Cardiac septum (tissue), 1 donor: ENCODE measurements around the gene SGCB. TPM values are rescaled to one million over a fixed set of nuclear protein-coding genes. Genes with fewer than 3 reads are reported as not detected.
A peak's percentile ranks its signal among the peaks of the same experiment; 100 is the strongest.
"Not testable (repeated sequence)": the region's sequence is repeated elsewhere in the genome, so short reads cannot be mapped to it uniquely, and the experiment has no call there.

Experiments used
- DNase-seq: peaks from one replicate; pipeline ENCODE4 v3.0.0-alpha.2; 2020; ENCODE audit warnings: low spot score
- intact Hi-C: fragments of 100-400 bp; cut with DNase I; formaldehyde crosslinking; loops from one replicate; pipeline ENCODE4 v1.14.0; 2022
- long read RNA-seq: library from polyadenylated mRNA; unstranded; transcript quantifications from one replicate; pipeline ENCODE4 v2.0.0, GENCODE V29; 2021
- total RNA-seq: library from RNA; stranded (reverse); fragmentation: NEBNext Ultra II Directional; extraction: Animal tissue kit (Norgen Biotek cat#: 25700); gene quantifications from one replicate; pipeline ENCODE4 v1.2.1, GENCODE V29; 2021
- donor health status: DM: no; HTN: no; CAD: no.

SGCB gene
- 92.1 TPM for total RNA-seq
- long read RNA-seq, full-length matches to known transcripts: 277 of 322 reads
- long read RNA-seq, partial matches to known transcripts: 8 of 322 reads
- long read RNA-seq, other reads (novel, unspliced or antisense): 37 of 322 reads

GRCh38 chr4:52038103-52038912 is at the start of gene SGCB:
Gene SGCB, minus strand, starts transcription at chr4:52038299. Its CDS starts 40 bp downstream, at chr4:52038259.
- intact Hi-C loops: loop anchor here (5.0 kb wide), 1 partner anchor 196 kb away; the partner anchor contains the start of gene DCUN1D4
- peak; percentile 87 for DNase-seq

- DNase-seq, intact Hi-C loops: not testable (repeated sequence)
These were observed 48.3 kb upstream of the SGCB start for GRCh38 chr4:52086425-52086824.

GRCh38 chr4:52081216-52081615 is 43.1 kb upstream of the SGCB start:
- intact Hi-C loops: no loop called here
- no peak for DNase-seq

GRCh38 chr4:52079659-52080058 is 41.6 kb upstream of the SGCB start:
- intact Hi-C loops: no loop called here
- DNase-seq: no peak

GRCh38 chr4:52076731-52077130 is 38.6 kb upstream of the SGCB start:
- intact Hi-C loops: no loop called here
- no peak for DNase-seq

- no peak for DNase-seq
- intact Hi-C loops: no loop called here
These were observed 33.9 kb upstream of the SGCB start for GRCh38 chr4:52071791-52072546.

- no peak for DNase-seq
- intact Hi-C loops: no loop called here
These were observed 31.5 kb upstream of the SGCB start for GRCh38 chr4:52069571-52069970.

- no peak for DNase-seq
- intact Hi-C loops: no loop called here
These were observed 21.3 kb upstream of the SGCB start for GRCh38 chr4:52059372-52059771.

- intact Hi-C loops: no loop called here
- no peak for DNase-seq
These were observed 20.2 kb upstream of the SGCB start for GRCh38 chr4:52058275-52058674.

- intact Hi-C loops: no loop called here
- DNase-seq: no peak
These were observed 19.1 kb upstream of the SGCB start for GRCh38 chr4:52057196-52057595.

GRCh38 chr4:52054254-52054653 is 16.2 kb upstream of the SGCB start:
- DNase-seq: no peak
- intact Hi-C loops: no loop called here

- intact Hi-C loops: no loop called here
- DNase-seq: no peak
These were observed 14.3 kb upstream of the SGCB start for GRCh38 chr4:52052475-52052780.

GRCh38 chr4:52051615-52052474 is 13.7 kb upstream of the SGCB start:
- intact Hi-C loops: no loop called here
- no peak for DNase-seq

- intact Hi-C loops: no loop called here
- no peak for DNase-seq
These were observed 13.1 kb upstream of the SGCB start, which contains the start of gene SPATA18 for GRCh38 chr4:52051213-52051614. Gene SPATA18, plus strand, starts transcription at chr4:52051304. Its CDS starts 401 bp downstream, at chr4:52051705.

GRCh38 chr4:52049266-52049665 is 11.2 kb upstream of the SGCB start:
- intact Hi-C loops: no loop called here

GRCh38 chr4:52045028-52045427 is 6.9 kb upstream of the SGCB start:
- DNase-seq: no peak
- intact Hi-C loops: no loop called here

More at GRCh38 chr4:52049266-52049665, 11.2 kb upstream of the SGCB start:
- DNase-seq: no peak

GRCh38 chr4:52037689-52038102 is 403 bp downstream of the SGCB start:
- no peak for DNase-seq
- intact Hi-C loops: loop anchor here (5.0 kb wide), 1 partner anchor 195 kb away; the partner anchor contains the start of gene DCUN1D4

- DNase-seq: no peak
- intact Hi-C loops: loop anchor here (5.0 kb wide), 1 partner anchor 195 kb away; the partner anchor contains the start of gene DCUN1D4
These were observed 1.1 kb downstream of the SGCB start for GRCh38 chr4:52036886-52037530.

- intact Hi-C loops: loop anchor here (5.0 kb wide), 1 partner anchor 193 kb away; the partner anchor contains the start of gene DCUN1D4
- DNase-seq: no peak
These were observed 2.9 kb downstream of the SGCB start for GRCh38 chr4:52035190-52035589.
